HUES64 (cell line): Measurements from ENCODE around the gene DLL3. TPM values are rescaled to one million over a fixed set of nuclear protein-coding genes. Genes with fewer than 3 reads are reported as not detected.
"Not testable (repeated sequence)": the region's sequence is repeated elsewhere in the genome, so short reads cannot be mapped to it uniquely, and the experiment has no call there.

Experiments used
- H3K27ac ChIP-seq: 2 replicates; pipeline ENCODE4 v1.7.0; 2013; ENCODE audit warnings: low read depth, low read length, inconsistent platforms
- H3K27me3 ChIP-seq: 2 replicates; pipeline ENCODE4 v1.6.1; 2013; ENCODE audit warnings: mild to moderate bottlenecking, low read length; ENCODE audit not compliant: insufficient read depth
- H3K36me3 ChIP-seq: 2 replicates; pipeline ENCODE4 v1.6.1; 2013; ENCODE audit warnings: mild to moderate bottlenecking, low read length; ENCODE audit not compliant: insufficient read depth
- H3K4me1 ChIP-seq: 2 replicates; pipeline ENCODE4 v1.6.1; 2013; ENCODE audit warnings: mild to moderate bottlenecking, low read length, moderate library complexity; ENCODE audit not compliant: insufficient read depth
- H3K4me3 ChIP-seq: 2 replicates; pipeline ENCODE4 v1.5.1; 2013; ENCODE audit warnings: mild to moderate bottlenecking, low read length, moderate library complexity
- H3K9ac ChIP-seq: 2 replicates; pipeline ENCODE4 v1.6.1; 2013; ENCODE audit warnings: mild to moderate bottlenecking, low read depth, low read length
- H3K9me3 ChIP-seq: 2 replicates; pipeline ENCODE4 v1.6.1; 2013; ENCODE audit warnings: low read depth, low read length; ENCODE audit not compliant: insufficient read depth
- WGBS: fragments of 150-250, 120-280 bp; methylation state at CpG from one replicate; pipeline ENCODE4 v1.1.7; 2013; ENCODE audit warnings: missing lambda C conversion rate; 5-methylcytosine and 5-hydroxymethylcytosine counted together
- polyA plus RNA-seq, 2 experiments: library from polyadenylated mRNA; stranded (reverse); fragments of 50-300 nt; gene quantifications; one replicate each; pipeline ENCODE4 v1.2.3, GENCODE V29; 2013

The DLL3 gene
- 6.2 TPM for polyA plus RNA-seq (2013, experiment 1 of 2)
- polyA plus RNA-seq (2013, experiment 2 of 2), result 9.3 TPM

GRCh38 chr19:39498798-39499642 is at the start of gene DLL3:
TSS of gene DLL3 (plus strand) at chr19:39498947. CDS start at chr19:39498975, 28 bp downstream.
- H3K4me1 ChIP-seq, result 0 out of 2 replicates have a peak, but pooled peaks cover 4% of the 10 kb centered on the region
- H3K4me3 ChIP-seq, result peak within 1 kb of the TSS; percentile 67
- peak within 1 kb of the TSS; percentile 19; the same call in 1 of the 2 replicates for H3K9ac ChIP-seq
- no peaks in the 10 kb centered on the region for H3K9me3 ChIP-seq
- peaks cover 67% of the 10 kb centered on the region for H3K27me3 ChIP-seq
- H3K27ac ChIP-seq, result no peak within 1 kb of the TSS
- 3% methylated on average over 57 of the region's 60 CpGs for WGBS
- no peaks in the 10 kb centered on the region for H3K36me3 ChIP-seq

GRCh38 chr19:39449116-39449797 is 49.5 kb upstream of the DLL3 start:
- Histone ChIP-seq H3K4me3 (no peak overlapping the region), H3K4me1 (no peaks in the 10 kb centered on the region), H3K36me3 (peaks cover 37% of the 10 kb centered on the region), H3K27me3 (no peaks in the 10 kb centered on the region), H3K9ac (no peak overlapping the region), H3K27ac (no peak overlapping the region), H3K9me3 (no peaks in the 10 kb centered on the region)
- 90% methylated on average over 8 of the region's 8 CpGs for WGBS

- H3K36me3 ChIP-seq, result peaks cover 45% of the 10 kb centered on the region
- H3K4me3 ChIP-seq, H3K27ac ChIP-seq, H3K4me1 ChIP-seq, H3K27me3 ChIP-seq, H3K9ac ChIP-seq, H3K9me3 ChIP-seq: not testable (repeated sequence)
- 98% methylated on average over 8 of the region's 8 CpGs for WGBS
These were observed 47.5 kb upstream of the DLL3 start for GRCh38 chr19:39451257-39451656.

GRCh38 chr19:39463403-39463802 is 35.3 kb upstream of the DLL3 start:
- Histone ChIP-seq H3K4me3 (no peak overlapping the region), H3K27me3 (no peaks in the 10 kb centered on the region), H3K4me1 (no peaks in the 10 kb centered on the region), H3K9ac (no peak overlapping the region), H3K27ac (no peak overlapping the region), H3K36me3 (peaks cover 84% of the 10 kb centered on the region), H3K9me3 (no peaks in the 10 kb centered on the region)
- WGBS, result 92% methylated on average over 3 of the region's 3 CpGs

GRCh38 chr19:39465956-39466747 is 32.6 kb upstream of the DLL3 start:
- H3K4me3 ChIP-seq, result no peak overlapping the region
- no peak overlapping the region for H3K9ac ChIP-seq
- H3K4me1 ChIP-seq, result no peaks in the 10 kb centered on the region
- peaks cover 85% of the 10 kb centered on the region for H3K36me3 ChIP-seq
- no peaks in the 10 kb centered on the region for H3K27me3 ChIP-seq
- 95% methylated on average over 17 of the region's 18 CpGs for WGBS
- no peak overlapping the region for H3K27ac ChIP-seq
- no peaks in the 10 kb centered on the region for H3K9me3 ChIP-seq

DNA sequence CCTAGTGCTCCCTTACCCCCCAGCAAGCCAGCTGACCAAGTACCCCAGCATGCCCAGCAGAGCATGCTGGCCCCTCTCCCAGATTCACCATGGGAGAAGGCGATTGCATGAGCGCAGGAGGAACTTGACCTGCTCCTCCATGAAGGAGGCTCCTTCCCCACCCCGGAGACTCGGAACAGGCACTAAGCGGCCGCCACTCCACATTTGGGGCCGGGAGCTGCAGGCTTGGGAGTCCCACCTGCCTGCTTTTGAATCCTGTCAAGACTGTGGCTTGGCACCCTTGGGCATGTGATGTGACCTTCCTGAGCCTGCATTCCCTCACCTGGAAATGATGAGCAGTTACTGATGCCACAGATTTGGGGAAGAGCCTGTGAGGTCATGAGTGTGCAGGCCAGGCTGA is 30.8 kb upstream of the DLL3 start:
- no peak overlapping the region for H3K9ac ChIP-seq
- H3K27me3 ChIP-seq, result no peaks in the 10 kb centered on the region
- peaks cover 94% of the 10 kb centered on the region for H3K36me3 ChIP-seq
- 98% methylated on average over 7 of the region's 7 CpGs for WGBS
- H3K9me3 ChIP-seq, result no peaks in the 10 kb centered on the region
- H3K4me3 ChIP-seq, result no peak overlapping the region
- no peak overlapping the region for H3K27ac ChIP-seq
- H3K4me1 ChIP-seq, result no peaks in the 10 kb centered on the region

- 95% methylated on average over 11 of the region's 11 CpGs for WGBS
- H3K36me3 ChIP-seq, result peaks cover 96% of the 10 kb centered on the region
- H3K27me3 ChIP-seq, result no peaks in the 10 kb centered on the region
- H3K9me3 ChIP-seq, result no peaks in the 10 kb centered on the region
- H3K9ac ChIP-seq, result no peak overlapping the region
- no peaks in the 10 kb centered on the region for H3K4me1 ChIP-seq
- H3K4me3 ChIP-seq, result no peak overlapping the region
- no peak overlapping the region for H3K27ac ChIP-seq
These were observed 29.7 kb upstream of the DLL3 start for GRCh38 chr19:39469036-39469435.

DNA sequence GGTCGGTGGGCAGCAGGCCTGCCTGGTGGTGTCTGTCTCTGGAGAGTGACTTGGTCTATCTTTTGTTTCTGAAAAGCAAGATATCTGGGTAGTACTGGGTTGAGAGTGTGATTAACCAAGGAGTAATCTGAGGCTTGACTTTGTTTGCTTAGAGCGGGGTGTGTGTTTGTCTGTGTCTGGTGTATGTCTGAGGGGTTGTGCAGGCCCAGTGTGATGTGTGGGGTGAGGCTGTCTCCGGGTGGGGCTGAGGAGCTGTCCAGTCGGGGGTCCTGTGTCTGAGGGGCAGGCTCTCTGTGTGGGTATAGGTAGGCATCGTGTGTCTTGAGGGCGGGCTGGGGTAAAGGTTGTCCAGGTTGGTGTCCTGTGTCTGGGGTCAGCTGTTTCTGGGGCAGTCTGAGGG is 29.2 kb upstream of the DLL3 start:
- H3K4me1 ChIP-seq, result no peaks in the 10 kb centered on the region
- no peak overlapping the region for H3K27ac ChIP-seq
- WGBS, result 85% methylated on average over 6 of the region's 6 CpGs
- H3K36me3 ChIP-seq, result peaks cover 98% of the 10 kb centered on the region
- H3K9me3 ChIP-seq, result no peaks in the 10 kb centered on the region
- H3K9ac ChIP-seq, result no peak overlapping the region
- H3K4me3 ChIP-seq, result no peak overlapping the region
- H3K27me3 ChIP-seq, result no peaks in the 10 kb centered on the region

GRCh38 chr19:39470724-39471339 is 27.9 kb upstream of the DLL3 start:
- Histone ChIP-seq H3K4me1 (no peaks in the 10 kb centered on the region), H3K4me3 (no peak overlapping the region), H3K9ac (no peak overlapping the region), H3K9me3 (no peaks in the 10 kb centered on the region), H3K27me3 (no peaks in the 10 kb centered on the region), H3K36me3 (peaks cover 95% of the 10 kb centered on the region), H3K27ac (no peak overlapping the region)
- 95% methylated on average over 7 of the region's 7 CpGs for WGBS

DNA sequence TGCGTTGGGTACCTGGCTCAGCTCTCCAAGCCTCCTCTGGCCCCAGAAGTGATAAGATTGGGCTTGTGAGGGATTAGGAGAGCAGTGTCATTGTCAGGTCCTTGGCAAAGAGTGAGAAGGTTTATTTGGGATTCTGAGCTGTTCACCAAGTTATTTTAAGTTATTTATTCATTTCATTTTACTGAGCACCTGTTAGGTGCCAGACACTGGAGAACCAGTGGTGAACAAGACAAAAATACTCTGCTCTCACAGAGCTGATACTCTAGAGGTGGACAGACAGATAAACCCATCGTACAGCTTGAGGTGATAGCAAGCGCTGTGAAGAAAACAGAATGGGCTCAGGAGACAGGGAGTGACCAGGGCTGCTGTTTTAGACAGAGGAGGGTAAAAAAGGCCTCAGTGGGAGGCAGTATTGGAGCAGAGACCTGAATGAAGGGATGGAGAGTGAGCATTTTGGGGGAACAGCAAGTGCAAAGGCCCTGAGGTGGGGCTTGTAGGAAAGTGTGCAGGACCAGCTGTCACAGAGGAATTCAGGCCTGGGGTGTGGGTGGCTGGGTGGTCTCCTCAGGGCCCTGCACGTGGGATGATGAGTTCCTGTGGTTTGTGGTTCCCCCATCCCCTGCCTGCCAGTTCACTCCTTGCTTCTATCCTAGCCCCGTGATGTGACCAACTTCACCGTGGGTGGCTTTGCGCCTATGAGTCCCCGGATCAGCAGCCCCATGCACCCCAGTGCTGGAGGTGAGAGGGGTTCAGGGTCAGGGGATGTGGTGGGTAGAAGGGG is 26.8 kb upstream of the DLL3 start:
- Histone ChIP-seq H3K27ac (no peak overlapping the region), H3K9ac (no peak overlapping the region), H3K9me3 (no peaks in the 10 kb centered on the region), H3K4me3 (no peak overlapping the region), H3K36me3 (peaks cover 95% of the 10 kb centered on the region), H3K27me3 (no peaks in the 10 kb centered on the region), H3K4me1 (no peaks in the 10 kb centered on the region)
- 94% methylated on average over 8 of the region's 8 CpGs for WGBS
